ENCODE results near the gene CEP68.

DNA sequence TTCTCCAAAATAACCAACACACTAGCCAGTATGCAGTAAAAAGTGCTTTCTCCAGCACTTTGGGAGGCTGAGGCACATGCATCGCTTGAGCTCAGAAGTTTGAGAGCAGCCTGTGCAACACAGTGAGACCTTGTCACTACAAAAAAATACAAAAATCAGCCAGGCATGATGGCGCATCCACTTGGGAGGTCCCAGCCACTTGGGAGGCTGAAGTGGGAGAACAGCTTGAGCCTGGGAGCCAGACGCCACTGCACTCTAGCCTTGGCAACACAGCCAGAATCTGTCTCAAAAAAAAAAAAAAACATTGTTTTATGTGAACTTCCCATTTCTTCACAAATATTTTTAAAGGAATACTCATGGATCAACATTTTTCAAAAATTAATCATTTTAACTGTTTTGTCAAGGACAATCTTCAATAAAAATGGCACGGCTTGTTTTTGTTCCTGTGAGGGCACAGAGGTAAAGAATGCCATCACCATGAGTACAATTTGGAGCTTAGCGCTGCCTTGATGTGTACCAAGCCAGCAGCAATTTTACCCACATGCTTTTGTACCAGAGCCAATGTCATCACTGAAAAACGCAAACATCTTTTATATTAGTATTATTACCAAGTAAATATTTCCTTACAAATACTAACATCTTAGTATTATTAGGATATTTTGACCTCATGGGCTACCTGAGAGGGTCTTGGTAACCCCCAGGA is 46.9 kb downstream of the CEP68 start:
- TF ChIP-seq YY1 (IDR thresholded peaks at IDR 0.05; ENCODE audit: insufficient read depth, insufficient read length) (no peak), ZNF274 (IDR thresholded peaks at IDR 0.05; ENCODE audit: low read depth, low read length) (no peak), SUZ12 (IDR thresholded peaks at IDR 0.05; ENCODE audit: extremely low read depth, insufficient read depth, insufficient read length) (no peak)

Data from NT2/D1 (cell line).